GM04503 (cell line): Measurements from ENCODE around the gene GZMM.
"Not testable (repeated sequence)": the region's sequence is repeated elsewhere in the genome, so short reads cannot be mapped to it uniquely, and the experiment has no call there.

Source experiments
- DNase-seq: peaks from one replicate; pipeline ENCODE4 v3.0.0-alpha.2; 2012; ENCODE audit warnings: low read depth

Gene GZMM

DNA sequence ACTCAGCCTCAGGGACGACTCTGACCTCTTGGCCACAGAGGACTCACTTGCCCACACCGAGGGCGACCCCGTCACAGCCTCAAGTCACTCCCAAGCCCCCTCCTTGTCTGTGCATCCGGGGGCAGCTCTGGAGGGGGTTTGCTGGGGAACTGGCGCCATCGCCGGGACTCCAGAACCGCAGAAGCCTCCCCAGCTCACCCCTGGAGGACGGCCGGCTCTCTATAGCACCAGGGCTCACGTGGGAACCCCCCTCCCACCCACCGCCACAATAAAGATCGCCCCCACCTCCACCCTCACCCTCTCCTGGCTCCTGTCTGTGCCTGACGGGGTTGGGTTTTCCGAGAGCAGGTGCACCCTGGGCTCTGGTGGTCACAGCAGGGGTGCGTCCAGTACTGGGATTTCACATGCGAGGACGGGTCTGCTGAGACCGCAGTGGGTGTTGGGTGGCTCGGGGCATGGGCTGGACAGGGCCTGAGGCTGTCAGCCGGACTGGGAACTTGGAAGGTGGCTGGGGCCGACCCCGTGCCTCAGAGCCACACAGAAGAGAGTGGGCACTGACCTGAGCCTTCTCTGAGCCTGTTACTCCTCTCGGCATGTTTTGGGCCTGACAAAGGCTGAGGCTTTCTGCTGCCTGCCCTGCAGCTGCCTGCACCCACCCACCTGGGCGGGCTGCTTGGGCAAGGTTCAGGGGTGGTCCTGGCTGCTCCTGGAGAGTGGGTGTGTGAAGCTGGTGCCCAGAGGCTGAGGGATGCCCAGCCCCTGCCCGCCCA lies 39.5 kb downstream of the GZMM start:
- DNase-seq = no peak

DNA sequence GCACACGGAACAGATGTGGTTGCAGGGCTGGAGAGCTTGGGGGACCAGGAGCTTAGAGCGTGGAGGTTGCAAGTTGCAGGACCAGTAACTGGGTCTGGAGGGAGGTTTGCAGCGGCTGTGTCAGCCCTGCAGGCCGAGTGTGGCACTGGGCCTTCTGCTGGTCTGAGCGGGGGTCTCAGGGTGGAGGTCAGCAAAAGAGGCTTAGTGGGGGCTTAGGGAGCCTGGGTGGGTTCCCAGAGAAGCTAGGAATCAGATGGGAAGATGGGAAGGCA lies 40.1 kb downstream of the GZMM start:
- no peak for DNase-seq

DNA sequence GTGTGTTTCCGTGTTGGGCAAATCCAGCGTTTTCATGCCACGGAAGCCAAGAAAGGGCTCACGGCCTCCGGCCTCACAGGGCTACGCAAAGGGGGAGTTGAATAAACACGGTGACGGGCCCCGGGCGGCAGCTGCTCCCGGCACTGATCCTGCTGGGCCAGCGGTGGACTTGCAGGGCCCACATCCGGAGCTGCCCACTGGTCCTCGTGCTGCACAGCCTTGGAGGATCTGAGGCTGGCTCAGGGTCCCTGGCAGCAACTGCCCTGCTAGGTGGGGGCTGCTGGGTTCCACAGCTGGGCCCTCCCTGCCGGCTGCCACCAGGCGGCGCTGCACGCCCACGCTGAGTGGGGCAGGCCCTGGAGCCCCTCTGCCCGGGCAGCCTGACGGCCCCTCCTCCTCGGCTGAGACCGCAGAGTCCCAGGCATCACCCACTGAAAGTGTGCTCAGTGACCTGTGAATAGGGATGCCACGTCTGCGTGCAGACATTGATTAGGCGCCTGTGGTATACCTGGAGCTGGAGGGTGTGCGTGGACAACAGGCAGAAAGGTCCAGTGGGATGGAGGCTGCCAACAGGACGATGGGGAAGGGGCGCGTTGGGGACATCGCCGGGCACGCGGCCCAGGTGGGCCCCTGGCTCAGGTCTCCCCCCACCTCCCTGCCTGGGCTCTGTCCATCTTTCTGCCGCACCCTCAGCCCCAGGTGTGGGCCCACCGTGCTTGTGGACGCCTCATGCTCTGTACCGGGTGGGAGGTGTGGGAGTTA lies 40.6 kb downstream of the GZMM start:
- no peak for DNase-seq

DNA sequence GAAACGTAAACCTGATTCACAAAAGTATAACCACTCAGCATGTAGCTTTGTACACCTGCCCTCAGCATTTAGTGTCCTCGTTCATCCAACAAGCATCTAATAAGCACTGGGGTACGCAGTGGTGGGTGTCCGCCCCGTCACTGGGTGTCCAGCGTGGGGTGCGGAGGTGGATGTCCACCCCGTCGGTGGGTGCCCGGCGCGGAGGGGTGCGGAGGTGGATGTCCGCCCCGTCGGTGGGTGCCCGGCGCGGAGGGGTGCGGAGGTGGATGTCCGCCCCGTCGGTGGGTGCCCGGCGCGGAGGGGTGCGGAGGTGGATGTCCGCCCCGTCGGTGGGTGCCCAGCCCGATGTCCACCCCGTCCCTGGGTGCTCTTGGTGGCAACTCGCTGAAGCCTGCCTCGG lies 41.3 kb downstream of the GZMM start:
- DNase-seq = not testable (repeated sequence)

DNA sequence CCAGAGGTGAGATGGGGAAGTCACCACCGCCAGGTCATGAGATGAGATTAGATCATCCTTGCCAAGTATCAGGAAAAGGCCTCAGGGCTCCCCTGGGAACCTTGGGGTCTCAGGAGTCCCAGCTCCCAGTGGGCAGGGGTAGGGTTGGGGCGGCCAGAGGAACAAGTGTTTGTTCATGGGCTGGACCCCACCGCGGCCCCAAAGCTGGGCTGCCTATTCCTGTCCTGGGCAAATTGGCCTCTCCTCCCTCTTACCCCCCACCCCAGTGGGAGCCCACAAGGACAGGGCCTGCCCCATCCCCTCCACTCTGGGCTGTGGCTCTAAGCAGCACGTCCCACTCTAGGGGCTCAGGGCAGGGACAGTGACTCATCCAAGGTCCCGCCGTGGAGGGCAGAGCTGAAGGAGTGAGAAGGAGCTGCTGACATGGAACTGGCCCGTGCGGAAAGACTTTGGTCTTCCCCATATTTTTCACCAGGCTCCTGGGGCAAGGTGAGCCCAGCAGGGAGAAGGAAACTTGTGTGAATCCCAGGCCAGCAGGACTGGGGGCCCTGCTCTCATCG lies 41.8 kb downstream of the GZMM start:
- no peak for DNase-seq

DNA sequence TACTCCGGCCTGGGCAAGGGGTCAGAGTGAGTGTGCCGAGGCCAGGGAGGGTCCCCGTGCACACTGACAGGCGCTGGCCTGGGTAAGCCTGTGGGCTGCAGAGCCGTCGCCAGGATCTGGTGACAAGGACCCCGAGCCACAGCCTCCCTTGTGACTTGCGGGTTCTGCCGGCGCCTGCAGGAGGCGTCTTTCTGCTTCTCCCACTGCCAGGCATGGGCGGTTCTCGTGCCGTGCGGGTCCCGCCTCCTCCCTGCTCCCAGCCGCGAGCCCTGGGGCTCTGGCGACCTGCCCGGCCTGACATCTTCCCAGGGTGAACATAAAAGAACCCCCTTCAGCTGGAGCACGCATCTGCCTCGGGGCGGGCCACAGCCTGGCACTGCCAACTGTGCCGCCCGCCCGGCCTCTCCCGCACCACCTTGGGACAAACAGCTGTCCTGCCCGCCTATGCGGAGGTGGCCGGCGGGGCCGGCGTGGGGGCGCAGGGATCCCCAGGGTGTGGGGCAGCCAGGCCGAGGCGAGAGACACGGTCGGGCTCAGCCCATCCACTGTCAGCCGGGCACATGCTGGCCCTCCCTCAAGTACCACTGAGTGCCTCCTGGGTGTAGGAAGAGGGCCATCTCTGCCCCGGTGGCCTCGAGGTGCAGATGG lies 44.4 kb downstream of the GZMM start:
- no peak for DNase-seq

DNA sequence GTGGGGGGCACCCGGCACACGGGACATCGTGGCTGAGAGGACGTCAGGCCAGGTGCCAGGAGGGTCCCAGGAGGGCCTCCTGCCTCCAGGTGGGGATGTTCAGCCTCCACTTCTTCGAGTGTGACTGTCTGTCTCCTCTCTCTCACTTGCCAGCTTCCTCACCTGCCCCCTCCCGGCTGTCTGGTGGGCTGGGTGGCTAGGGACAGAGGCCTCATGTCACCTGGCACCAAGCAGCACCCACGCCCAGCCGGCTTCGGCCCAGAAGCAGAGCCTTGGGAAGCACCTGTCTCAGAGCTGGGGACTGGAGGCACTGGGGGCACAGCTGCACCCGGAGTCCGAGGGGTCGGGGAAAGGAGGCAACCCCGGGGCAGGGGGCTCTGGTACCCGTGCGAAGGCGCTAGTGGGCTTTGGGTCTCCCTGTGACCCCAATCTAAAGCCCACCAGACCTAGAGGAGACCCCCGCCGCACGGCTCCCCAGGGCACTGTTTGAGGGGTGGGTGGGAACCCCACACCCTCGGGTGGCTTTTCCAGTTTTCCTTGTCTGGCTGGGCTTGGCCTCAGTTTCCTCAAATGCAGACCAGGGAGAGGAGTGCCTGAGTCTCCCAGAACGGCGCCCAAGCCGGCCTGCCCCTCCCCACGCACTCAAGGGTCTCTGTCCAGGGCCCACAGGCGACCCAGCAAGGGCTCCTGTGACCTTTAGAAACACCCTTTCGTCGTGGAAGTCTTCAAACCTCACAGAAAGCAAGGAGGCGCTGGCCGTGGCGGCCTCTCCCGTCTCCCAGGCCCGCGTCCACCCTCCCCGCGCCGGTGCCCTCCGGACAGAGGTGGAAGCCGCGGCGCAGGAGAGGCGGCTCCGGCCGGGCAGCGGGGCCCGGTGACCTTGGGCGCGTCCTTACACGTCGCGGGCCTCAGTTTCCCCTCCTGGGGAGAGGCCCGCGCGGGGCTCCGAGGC lies 45.2 kb downstream of the GZMM start:
- DNase-seq = no peak

DNA sequence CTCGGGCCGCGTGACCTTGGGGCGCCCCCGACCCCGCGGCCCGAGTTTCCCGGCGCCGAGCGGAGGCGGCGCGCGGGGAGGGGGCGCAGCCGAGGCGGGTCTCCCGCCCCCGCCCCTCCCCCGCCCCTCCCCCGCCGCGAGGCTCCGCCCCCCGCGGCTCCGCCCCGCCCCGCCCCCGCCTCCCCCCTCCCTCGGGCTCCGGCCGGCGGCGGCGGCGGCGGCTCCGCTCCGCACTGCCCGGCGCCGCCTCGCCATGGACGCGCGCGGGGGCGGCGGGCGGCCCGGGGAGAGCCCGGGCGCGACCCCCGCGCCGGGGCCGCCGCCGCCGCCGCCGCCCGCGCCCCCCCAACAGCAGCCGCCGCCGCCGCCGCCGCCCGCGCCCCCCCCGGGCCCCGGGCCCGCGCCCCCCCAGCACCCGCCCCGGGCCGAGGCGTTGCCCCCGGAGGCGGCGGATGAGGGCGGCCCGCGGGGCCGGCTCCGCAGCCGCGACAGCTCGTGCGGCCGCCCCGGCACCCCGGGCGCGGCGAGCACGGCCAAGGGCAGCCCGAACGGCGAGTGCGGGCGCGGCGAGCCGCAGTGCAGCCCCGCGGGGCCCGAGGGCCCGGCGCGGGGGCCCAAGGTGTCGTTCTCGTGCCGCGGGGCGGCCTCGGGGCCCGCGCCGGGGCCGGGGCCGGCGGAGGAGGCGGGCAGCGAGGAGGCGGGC lies 46.0 kb downstream of the GZMM start, which contains the start of gene HCN2:
Gene HCN2, plus strand, starts transcription at position 189 of the 703 bp plus-strand sequence. Its CDS starts 65 bp downstream, at position 254.
- DNase-seq = no peak

DNA sequence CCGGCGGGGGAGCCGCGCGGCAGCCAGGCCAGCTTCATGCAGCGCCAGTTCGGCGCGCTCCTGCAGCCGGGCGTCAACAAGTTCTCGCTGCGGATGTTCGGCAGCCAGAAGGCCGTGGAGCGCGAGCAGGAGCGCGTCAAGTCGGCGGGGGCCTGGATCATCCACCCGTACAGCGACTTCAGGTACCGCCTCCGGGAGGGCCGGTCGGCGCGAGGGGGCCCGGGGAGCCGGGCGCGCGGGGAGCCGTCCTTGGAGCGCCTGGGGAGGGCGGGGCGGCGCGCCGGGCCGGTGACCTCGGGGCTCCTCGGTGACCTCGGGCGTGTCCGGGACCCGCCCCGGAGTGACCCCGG lies 46.5 kb downstream of the GZMM start:
- DNase-seq = no peak

DNA sequence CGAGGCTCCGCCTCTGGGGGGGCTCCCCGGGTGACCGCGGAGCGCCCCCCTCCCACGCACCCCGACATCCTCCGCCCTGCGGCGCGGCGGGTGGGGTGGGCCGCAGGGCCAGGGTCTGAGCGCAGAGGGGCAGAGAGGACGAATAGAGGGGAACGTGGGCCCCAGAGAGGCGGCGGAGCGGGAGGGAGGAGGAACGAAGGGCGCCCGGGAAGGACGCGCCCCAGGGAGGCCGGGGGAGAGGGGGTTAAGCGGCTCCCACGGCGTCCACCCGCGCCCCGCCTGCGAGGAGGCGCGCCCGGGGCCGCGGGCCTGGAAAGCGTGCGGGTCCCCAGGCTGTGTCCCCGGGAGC lies 46.9 kb downstream of the GZMM start:
- DNase-seq = no peak

DNA sequence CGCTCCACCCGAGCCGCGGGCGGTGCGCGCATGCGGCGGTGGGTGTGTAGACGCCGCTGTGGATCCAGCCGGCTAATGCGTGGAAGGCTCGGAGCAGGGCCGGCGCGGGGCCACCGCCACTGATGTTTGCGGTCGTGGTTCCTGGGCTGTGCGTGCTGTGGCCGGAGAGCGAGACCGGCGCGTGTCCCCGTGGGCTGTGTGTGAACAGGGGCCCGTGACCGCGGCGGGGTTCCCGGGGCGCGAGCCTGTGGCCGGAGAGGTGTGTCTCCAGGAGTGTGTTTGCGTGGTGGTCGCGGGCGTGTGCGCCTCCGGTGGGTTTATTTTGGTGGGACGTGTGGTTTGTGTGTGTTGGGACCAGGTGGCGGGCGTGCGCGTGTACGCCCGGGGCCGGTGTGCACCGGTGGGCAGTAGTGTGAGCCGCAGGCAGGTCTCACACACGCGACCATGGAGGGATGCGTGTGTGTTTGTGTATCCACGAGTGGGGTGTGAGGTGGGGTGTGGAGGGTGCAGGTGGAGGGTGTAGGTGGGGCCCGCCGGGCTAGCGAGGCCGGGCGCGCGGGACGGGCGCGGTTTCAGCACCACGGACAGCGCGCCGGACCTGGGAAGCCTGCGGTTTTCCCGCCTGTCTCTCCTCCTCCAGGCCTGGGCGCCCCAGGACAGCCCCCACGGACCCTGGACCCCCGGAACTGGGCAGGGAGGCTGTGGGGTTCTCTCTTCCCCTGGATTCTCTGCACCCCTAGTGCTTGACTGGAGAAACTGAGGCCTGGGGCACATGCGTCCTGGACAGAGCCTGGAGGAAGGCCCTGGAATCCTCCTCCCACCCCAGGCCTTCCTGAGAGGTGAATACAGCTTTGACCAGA lies 47.5 kb downstream of the GZMM start:
- DNase-seq = no peak

DNA sequence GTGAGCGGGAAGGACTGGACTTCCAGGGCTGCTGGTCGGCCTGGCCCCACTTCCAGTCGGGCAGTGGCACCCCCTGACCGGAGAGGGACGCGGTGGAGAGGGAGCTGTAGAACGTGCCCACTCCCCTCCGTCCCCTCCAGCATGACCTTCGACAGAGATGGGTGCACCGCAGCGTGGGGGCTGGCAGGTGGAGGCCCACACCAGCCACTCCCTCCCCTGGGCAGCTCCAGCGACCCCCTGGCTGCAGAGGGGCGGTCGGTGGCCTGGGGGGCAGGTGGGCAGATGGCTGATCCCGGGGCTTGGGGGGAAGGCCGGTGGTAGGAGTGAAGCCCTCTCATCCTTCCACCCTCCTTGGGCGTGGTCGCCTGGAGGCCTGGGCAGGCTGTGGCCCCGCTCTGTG lies 48.2 kb downstream of the GZMM start:
- no peak for DNase-seq

DNA sequence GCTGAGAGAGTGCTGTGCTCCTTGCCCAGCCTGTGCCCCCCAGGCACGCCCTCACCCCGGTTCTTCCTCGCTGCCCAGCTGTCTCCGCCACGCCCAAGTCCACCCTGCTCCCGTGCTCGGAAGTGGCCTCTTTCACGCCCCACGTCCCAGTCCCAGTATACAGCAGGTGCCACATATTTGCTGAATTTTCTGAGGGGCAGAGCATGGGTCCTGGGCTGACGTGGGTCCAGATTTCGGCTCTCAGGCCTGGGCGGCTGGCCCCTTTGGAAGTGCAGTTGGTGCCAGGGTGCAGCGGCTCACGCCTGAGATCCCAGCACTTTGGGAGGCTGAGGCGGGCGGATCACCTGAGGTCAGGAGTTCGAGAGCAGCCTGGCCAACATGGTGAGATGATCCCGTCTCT lies 49.2 kb downstream of the GZMM start:
- no peak for DNase-seq

DNA sequence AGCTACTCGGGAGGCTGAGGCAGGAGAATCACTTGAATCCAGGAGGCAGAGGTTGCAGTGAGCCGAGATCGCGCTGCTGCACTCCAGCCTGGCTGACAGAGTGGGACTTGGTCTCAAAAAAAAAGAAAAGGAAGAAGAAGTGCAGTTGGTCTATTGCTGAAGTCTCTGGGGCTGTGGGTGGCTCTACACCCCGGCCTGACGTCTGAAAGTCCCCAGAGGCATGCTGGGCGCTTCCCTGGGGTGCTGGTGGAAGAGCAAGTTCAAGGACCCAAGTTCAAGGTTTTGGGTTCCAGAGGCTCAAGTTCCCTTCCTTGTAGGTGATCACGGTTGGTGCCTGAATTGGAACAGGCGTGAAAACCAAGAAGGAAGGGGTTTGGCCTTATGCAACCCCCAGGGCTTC lies 49.7 kb downstream of the GZMM start:
- no peak for DNase-seq

DNA sequence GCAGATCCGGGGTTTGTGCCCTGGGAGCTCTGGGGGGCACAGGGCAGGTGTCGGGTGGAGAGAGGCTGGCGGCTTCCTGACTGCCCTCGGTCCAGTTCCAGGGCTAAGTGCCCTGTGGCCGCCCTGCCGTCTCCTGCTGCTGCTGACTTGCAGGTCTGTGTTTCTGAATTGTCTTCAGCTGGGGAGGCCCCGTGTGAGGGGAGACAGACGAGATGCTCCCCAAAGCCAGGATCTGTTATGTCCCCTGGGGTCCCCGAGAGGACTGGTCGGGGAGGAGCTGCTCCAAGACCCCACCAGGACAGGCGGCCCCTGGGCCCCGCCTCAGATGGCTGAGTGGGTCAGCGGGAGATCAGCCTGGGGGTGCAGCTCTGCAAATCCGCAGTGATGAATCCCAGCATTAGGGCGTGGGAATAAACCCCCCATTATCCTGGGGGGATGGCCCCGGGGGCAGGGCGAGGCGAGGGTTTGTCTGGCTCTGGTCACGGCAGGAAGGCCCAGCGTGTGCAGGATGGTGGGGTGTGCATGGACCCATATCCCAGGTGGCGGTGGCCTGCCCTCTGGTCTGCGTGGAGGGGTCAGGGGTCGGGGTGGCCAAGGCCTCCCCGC lies 50.5 kb downstream of the GZMM start:
- no peak for DNase-seq

DNA sequence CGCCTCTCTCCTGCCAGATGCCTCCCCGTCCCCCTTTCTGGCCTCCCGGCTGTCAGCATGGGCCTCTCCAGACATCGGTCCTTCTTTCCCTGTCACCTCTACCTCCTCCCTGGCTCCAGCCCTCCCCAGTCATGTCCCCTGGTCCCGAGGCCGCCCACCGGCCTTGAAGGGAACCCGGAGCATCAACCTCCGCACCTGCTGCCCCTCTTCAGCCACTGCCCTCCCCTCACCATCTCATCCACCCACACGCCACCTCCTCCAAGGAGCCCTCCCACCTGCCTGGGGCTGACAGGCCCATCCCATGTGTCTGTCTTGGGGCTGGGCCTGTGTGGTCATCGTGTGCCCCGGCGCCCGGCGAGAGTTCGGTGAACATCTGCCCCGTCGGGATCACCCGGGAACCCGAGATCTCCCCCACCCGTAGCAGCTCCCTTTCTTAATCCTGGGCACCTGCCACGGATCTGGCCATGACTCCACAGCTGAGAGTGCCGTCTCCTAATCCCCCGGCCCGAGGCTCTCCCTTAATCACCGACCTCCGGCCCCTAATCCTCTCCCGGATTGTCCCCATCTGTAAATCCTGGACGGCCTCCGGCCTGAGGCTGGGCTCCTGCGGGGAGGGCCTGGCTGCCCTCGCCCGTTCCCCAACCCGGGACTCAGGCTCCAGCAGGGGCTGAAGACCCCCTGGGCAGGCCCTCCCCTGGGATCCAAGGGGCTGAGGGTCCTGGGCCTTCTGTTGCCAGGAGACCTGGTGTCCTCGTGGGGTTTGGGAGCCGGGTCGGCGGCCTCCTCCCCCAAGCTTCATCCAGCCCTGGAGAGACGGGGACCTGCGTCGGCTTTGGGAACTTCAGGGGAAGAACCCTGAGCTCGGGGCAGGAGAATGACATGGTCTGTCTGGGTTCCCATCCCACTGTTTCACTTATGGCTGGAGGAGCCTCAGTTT lies 51.7 kb downstream of the GZMM start:
- no peak for DNase-seq

DNA sequence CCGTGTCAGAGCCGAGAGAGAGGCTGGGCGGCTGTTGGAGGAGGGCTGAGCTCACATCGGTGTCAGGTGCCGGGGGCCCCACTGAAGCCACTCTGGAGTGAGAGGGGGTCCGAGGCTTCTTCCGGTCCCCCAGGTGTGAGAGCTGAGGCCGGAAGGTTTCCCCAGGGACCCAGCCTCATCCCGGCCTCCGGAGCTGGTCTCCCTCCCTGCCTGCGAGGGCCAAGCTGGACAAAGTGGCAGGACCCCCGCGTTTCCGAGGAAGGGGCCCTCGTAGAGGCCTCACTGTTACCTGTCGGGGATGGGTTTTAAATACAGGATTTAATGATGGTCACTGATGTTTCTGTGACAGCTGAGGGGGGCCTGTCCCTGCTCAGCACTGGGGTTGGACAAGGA lies 52.4 kb downstream of the GZMM start:
- no peak for DNase-seq

DNA sequence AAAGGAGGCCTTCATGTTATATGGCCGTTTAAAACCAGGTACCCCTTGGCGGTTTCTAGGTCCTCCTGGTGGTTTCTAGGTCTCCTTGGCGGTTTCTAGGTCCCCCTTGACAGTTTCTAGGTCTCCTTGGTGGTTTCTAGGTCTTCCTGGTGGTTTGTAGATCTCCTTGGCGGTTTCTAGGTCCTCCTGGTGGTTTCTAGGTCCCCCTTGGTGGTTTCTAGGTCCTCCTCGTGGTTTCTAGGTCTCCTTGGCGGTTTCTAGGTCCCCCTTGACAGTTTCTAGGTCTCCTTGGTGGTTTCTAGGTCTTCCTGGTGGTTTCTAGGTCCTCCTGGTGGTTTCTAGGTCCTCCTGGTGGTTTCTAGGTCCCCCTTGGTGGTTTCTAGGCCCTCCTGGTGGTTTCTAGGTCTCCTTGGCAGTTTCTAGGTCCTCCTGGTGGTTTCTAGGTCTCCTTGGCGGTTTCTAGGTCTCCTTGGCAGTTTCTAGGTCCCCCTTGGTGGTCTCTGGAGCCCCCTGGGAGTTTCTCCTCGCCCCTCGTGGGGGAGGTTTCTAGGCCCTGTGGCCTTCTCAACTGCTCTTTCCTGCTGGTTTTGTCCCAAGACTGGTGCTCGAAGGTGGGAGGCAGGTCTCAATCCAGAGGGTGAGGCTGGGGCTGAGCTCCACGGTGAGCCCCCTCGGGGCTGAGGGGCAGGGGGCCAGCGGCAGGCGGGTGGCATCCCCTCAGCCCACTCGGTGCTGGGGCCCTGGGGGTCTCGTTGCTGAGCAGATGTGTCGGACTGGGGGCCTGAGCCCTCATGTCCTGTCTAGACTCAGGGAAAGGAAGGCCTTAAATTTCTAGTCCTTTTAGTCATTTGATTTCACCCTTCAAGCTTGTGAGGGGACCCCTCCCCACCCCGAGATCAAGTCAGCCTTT lies 53.8 kb downstream of the GZMM start:
- DNase-seq = no peak
